ENCODE measurements around the gene PPARD. TPM values are rescaled to one million over a fixed set of nuclear protein-coding genes. Genes with fewer than 3 reads are reported as not detected.

Gene PPARD
- total RNA-seq, 4 donors from 2014 or later, result 24.8 to 67.9 (median 45.4) TPM

- H3K4me3 ChIP-seq, result no peak overlapping the region
Measured at GRCh38 chr6:35441642-35442041, 99.3 kb downstream of the PPARD start.

GRCh38 chr6:35442693-35443092 is 100.3 kb downstream of the PPARD start:
- no peaks in the 10 kb centered on the region for H3K27me3 ChIP-seq
- DNase-seq, result no peak
- no peak overlapping the region for H3K27ac ChIP-seq
- no peaks in the 10 kb centered on the region for H3K4me1 ChIP-seq
- no peak for TF ChIP-seq POLR2A (IDR thresholded peaks at IDR 0.05)
- no peak for TF ChIP-seq CTCF (IDR thresholded peaks at IDR 0.05)
- no peak overlapping the region for H3K4me3 ChIP-seq
- H3K36me3 ChIP-seq, result no peaks in the 10 kb centered on the region
- H3K9me3 ChIP-seq, result no peaks in the 10 kb centered on the region

More at GRCh38 chr6:35441642-35442041, 99.3 kb downstream of the PPARD start:
- Histone ChIP-seq H3K27ac (no peak overlapping the region), H3K27me3 (no peaks in the 10 kb centered on the region), H3K36me3 (no peaks in the 10 kb centered on the region), H3K9me3 (no peaks in the 10 kb centered on the region), H3K4me1 (peaks cover 0 to under 1% (median 0%) of the 10 kb centered on the region in 4 donors)
- no peak for DNase-seq
- TF ChIP-seq POLR2A (IDR thresholded peaks at IDR 0.05) (no peak), CTCF (IDR thresholded peaks at IDR 0.05) (no peak)

GRCh38 chr6:35443341-35444030 is 101.1 kb downstream of the PPARD start:
- no peak for DNase-seq
- H3K27ac ChIP-seq, result no peak overlapping the region
- no peaks in the 10 kb centered on the region for H3K4me1 ChIP-seq
- H3K36me3 ChIP-seq, result no peaks in the 10 kb centered on the region
- no peak overlapping the region for H3K4me3 ChIP-seq
- H3K9me3 ChIP-seq, result no peaks in the 10 kb centered on the region
- TF ChIP-seq POLR2A (IDR thresholded peaks at IDR 0.05), result no peak
- TF ChIP-seq CTCF (IDR thresholded peaks at IDR 0.05), result no peak
- no peaks in the 10 kb centered on the region for H3K27me3 ChIP-seq

GRCh38 chr6:35445691-35446090 is 103.3 kb downstream of the PPARD start:
- no peak overlapping the region for H3K27ac ChIP-seq
- no peak overlapping the region for H3K4me3 ChIP-seq
- TF ChIP-seq CTCF (IDR thresholded peaks at IDR 0.05), result no peak
- no peak for TF ChIP-seq POLR2A (IDR thresholded peaks at IDR 0.05)
- no peaks in the 10 kb centered on the region for H3K9me3 ChIP-seq
- peak in 1 of 3 donors; percentile 48 for DNase-seq
- no peaks in the 10 kb centered on the region for H3K36me3 ChIP-seq
- H3K4me1 ChIP-seq, result no peaks in the 10 kb centered on the region
- H3K27me3 ChIP-seq, result no peaks in the 10 kb centered on the region

GRCh38 chr6:35448191-35448590 is 105.8 kb downstream of the PPARD start:
- Histone ChIP-seq H3K9me3 (no peaks in the 10 kb centered on the region), H3K4me3 (no peak overlapping the region), H3K36me3 (no peaks in the 10 kb centered on the region), H3K4me1 (peaks cover 0 to 11% (median 0%) of the 10 kb centered on the region in 4 donors), H3K27ac (no peak overlapping the region), H3K27me3 (no peaks in the 10 kb centered on the region)
- no peak for TF ChIP-seq POLR2A (IDR thresholded peaks at IDR 0.05)
- TF ChIP-seq CTCF (IDR thresholded peaks at IDR 0.05), result no peak
- DNase-seq, result peak in 1 of 3 donors; percentile 23

All from Peyer's patch (tissue), 4 donors.